Measurements from ENCODE around the gene TMSB10. TPM values are rescaled to one million over a fixed set of nuclear protein-coding genes. Genes with fewer than 3 reads are reported as not detected.
"Not testable (repeated sequence)": the region's sequence is repeated elsewhere in the genome, so short reads cannot be mapped to it uniquely, and the experiment has no call there.

TMSB10 gene
- total RNA-seq, 1 donor = 3,633 TPM

DNA sequence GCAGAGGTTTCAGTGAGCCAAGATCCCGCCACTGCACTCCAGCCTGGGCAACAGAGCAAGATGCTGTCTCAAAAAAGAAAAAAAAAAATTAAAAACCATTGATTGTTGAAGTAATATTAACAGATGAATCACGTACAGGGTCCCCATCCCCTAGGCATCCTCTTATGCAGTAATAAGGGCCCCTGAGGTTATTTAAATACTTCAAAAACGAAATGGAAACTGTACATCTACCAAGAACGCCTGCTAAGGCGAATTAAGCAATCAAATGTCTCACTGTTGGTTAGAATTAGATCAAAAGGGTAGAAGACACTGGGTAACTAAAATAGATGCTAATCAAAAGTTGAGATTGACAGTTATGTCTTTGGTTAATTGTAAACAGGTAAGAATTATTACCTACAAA is 32.1 kb upstream of the TMSB10 start:
- no peak overlapping the region for H3K4me2 ChIP-seq (ENCODE audit: insufficient read depth, low read length)
- no peaks in the 10 kb centered on the region for H3K79me2 ChIP-seq (ENCODE audit: insufficient read depth, low read length)
- no peaks in the 10 kb centered on the region for H4K20me1 ChIP-seq (ENCODE audit: insufficient read depth, low read length)
- H3K27me3 ChIP-seq (ENCODE audit: insufficient read depth, low read length) = no peaks in the 10 kb centered on the region
- no peak for DNase-seq (ENCODE audit: insufficient read length, low spot score, missing footprints)
- TF ChIP-seq, protein P1, sequence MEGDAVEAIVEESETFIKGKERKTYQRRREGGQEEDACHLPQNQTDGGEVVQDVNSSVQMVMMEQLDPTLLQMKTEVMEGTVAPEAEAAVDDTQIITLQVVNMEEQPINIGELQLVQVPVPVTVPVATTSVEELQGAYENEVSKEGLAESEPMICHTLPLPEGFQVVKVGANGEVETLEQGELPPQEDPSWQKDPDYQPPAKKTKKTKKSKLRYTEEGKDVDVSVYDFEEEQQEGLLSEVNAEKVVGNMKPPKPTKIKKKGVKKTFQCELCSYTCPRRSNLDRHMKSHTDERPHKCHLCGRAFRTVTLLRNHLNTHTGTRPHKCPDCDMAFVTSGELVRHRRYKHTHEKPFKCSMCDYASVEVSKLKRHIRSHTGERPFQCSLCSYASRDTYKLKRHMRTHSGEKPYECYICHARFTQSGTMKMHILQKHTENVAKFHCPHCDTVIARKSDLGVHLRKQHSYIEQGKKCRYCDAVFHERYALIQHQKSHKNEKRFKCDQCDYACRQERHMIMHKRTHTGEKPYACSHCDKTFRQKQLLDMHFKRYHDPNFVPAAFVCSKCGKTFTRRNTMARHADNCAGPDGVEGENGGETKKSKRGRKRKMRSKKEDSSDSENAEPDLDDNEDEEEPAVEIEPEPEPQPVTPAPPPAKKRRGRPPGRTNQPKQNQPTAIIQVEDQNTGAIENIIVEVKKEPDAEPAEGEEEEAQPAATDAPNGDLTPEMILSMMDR (IDR thresholded peaks at IDR 0.05; ENCODE audit: extremely low read depth, low read depth, low read length) = no peak
- no peak overlapping the region for H3K27ac ChIP-seq (ENCODE audit: low read depth, low read length)
- no peaks in the 10 kb centered on the region for H3K4me1 ChIP-seq (ENCODE audit: insufficient read depth, low read length)
- no peaks in the 10 kb centered on the region for H3K9me3 ChIP-seq (ENCODE audit: low read depth, low read length)
- H2AFZ ChIP-seq (ENCODE audit: low read length) = no peak overlapping the region
- no peaks in the 10 kb centered on the region for H3K36me3 ChIP-seq (ENCODE audit: insufficient read depth, low read length)
- H3K4me3 ChIP-seq (ENCODE audit: insufficient read depth, low read length) = no peak overlapping the region

DNA sequence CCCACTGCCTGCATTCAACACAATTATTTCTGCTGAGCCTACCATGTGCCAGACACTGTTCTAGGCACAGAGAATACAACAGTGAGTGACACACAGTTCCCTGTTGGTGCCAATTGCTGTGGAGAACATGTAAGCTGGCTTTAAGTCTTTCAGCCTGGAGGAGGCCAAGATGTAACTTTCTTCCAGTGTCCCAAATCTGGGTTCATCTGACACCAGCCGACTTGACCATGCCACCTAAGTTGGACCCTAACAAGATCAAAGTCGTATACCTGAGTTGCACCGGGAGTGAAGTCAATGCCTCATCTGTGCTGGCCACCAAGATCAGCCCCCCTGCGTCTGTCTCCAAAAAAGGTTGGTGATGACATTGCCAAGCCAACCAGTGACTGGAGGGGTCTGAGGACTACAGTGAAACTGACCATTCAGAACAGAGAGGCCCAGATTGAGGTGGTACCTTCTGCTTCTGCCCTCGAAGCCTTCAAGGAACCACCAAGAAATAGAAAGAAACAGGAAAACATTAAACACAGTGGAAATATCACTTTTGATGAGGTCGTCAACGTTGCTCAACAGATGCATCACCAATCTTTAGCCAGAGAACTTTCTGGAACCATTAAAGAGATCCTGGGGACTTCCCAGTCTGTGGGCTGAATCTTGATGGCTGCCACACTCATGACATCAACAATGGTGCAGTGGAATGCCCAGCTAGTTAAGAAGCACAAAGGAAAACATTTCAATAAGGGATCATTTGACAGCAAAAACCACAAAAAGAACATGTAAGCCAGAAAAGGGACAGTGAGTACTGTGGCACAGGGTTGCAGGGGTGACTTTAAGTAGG is 30.9 kb upstream of the TMSB10 start:
- H3K36me3 ChIP-seq (ENCODE audit: insufficient read depth, low read length) = no peaks in the 10 kb centered on the region
- H3K4me2 ChIP-seq (ENCODE audit: insufficient read depth, low read length) = no peak overlapping the region
- H4K20me1 ChIP-seq (ENCODE audit: insufficient read depth, low read length) = no peaks in the 10 kb centered on the region
- H3K79me2 ChIP-seq (ENCODE audit: insufficient read depth, low read length) = no peaks in the 10 kb centered on the region
- H3K4me1 ChIP-seq (ENCODE audit: insufficient read depth, low read length) = no peaks in the 10 kb centered on the region
- H3K27ac ChIP-seq (ENCODE audit: low read depth, low read length) = no peak overlapping the region
- H3K9me3 ChIP-seq (ENCODE audit: low read depth, low read length) = no peaks in the 10 kb centered on the region
- no peak overlapping the region for H3K4me3 ChIP-seq (ENCODE audit: insufficient read depth, low read length)
- DNase-seq (ENCODE audit: insufficient read length, low spot score, missing footprints) = peak; percentile 84
- no peaks in the 10 kb centered on the region for H3K27me3 ChIP-seq (ENCODE audit: insufficient read depth, low read length)
- H2AFZ ChIP-seq (ENCODE audit: low read length) = peak overlapping the region; percentile 26
- TF ChIP-seq, protein P1 (IDR thresholded peaks at IDR 0.05; ENCODE audit: extremely low read depth, low read depth, low read length) = no peak

DNA sequence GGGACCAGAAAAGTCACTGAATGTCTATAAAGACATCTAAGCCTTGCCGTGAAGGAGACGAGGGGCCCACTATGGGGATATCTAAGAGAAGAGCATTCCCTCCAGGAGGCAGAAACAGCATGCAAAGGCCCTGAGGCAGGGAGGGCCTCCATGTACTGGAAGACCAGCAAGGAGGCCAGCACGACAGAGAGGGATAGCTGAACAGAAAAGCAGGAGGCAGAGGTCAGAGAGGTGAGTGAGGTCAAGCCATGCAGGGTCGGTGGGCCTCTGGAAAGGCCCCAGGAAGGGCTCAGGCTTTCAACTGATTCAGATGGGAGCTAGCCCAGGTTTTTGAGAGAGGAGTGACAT is 30.3 kb upstream of the TMSB10 start:
- Histone ChIP-seq H3K4me2 (ENCODE audit: insufficient read depth, low read length) (no peak overlapping the region), H3K9me3 (ENCODE audit: low read depth, low read length) (no peaks in the 10 kb centered on the region), H3K36me3 (ENCODE audit: insufficient read depth, low read length) (no peaks in the 10 kb centered on the region), H3K27me3 (ENCODE audit: insufficient read depth, low read length) (peaks cover 3% of the 10 kb centered on the region), H2AFZ (ENCODE audit: low read length) (no peak overlapping the region), H3K79me2 (ENCODE audit: insufficient read depth, low read length) (no peaks in the 10 kb centered on the region), H3K27ac (ENCODE audit: low read depth, low read length) (no peak overlapping the region), H3K4me3 (ENCODE audit: insufficient read depth, low read length) (no peak overlapping the region), H3K4me1 (ENCODE audit: insufficient read depth, low read length) (peaks cover 3% of the 10 kb centered on the region), H4K20me1 (ENCODE audit: insufficient read depth, low read length) (no peaks in the 10 kb centered on the region)
- DNase-seq (ENCODE audit: insufficient read length, low spot score, missing footprints) = no peak
- TF ChIP-seq, protein P1 (IDR thresholded peaks at IDR 0.05; ENCODE audit: extremely low read depth, low read depth, low read length) = no peak

DNA sequence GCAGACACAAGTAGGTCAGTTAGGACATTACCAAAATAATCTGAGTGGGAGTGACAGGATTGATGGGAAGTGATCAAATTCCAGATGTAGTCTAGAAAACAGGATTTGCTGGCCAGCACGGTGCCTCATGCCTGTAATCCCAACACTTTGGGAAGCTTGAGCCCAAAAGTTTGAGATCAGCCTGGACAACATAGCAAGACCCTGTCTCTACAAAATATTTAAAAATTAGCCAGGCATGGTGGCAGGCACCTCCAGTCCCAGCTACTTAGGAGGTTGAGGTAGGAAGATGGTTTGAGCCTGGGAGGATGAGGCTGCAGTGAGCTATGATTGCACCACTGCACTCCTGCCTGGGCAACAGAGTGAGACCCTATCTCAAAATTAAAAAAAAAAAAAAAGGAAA is 29.8 kb upstream of the TMSB10 start:
- H2AFZ ChIP-seq (ENCODE audit: low read length); H3K79me2 ChIP-seq (ENCODE audit: insufficient read depth, low read length); H4K20me1 ChIP-seq (ENCODE audit: insufficient read depth, low read length); H3K4me1 ChIP-seq (ENCODE audit: insufficient read depth, low read length); DNase-seq (ENCODE audit: insufficient read length, low spot score, missing footprints); H3K36me3 ChIP-seq (ENCODE audit: insufficient read depth, low read length); H3K27ac ChIP-seq (ENCODE audit: low read depth, low read length); H3K4me2 ChIP-seq (ENCODE audit: insufficient read depth, low read length); H3K4me3 ChIP-seq (ENCODE audit: insufficient read depth, low read length); H3K9me3 ChIP-seq (ENCODE audit: low read depth, low read length); H3K27me3 ChIP-seq (ENCODE audit: insufficient read depth, low read length): not testable (repeated sequence)

Measured in osteoblast (primary cell).